Measurements from ENCODE around the gene GATB.

Gene GATB

GRCh38 chr4:151708100-151708499 lies 52.7 kb downstream of the GATB start:
- DNase-seq (ENCODE audit: low read depth), result no peak
- TF ChIP-seq CTCF (conservative IDR thresholded peaks at IDR 0.05; ENCODE audit: low read depth, low read length), result no peak
- H3K4me3 ChIP-seq (ENCODE audit: low read depth, low read length), result no peak overlapping the region

GRCh38 chr4:151703401-151703800 lies 57.4 kb downstream of the GATB start:
- DNase-seq (ENCODE audit: low read depth), result no peak
- no peak for TF ChIP-seq CTCF (conservative IDR thresholded peaks at IDR 0.05; ENCODE audit: low read depth, low read length)
- no peak overlapping the region for H3K4me3 ChIP-seq (ENCODE audit: low read depth, low read length)

GRCh38 chr4:151702256-151702655 lies 58.6 kb downstream of the GATB start:
- TF ChIP-seq CTCF (conservative IDR thresholded peaks at IDR 0.05; ENCODE audit: low read depth, low read length), result no peak
- DNase-seq (ENCODE audit: low read depth), result no peak
- H3K4me3 ChIP-seq (ENCODE audit: low read depth, low read length), result no peak overlapping the region

- DNase-seq (ENCODE audit: low read depth), result no peak
- H3K4me3 ChIP-seq (ENCODE audit: low read depth, low read length), result no peak overlapping the region
- TF ChIP-seq CTCF (conservative IDR thresholded peaks at IDR 0.05; ENCODE audit: low read depth, low read length), result no peak
These were observed 60.1 kb downstream of the GATB start for GRCh38 chr4:151700566-151701316.

DNA sequence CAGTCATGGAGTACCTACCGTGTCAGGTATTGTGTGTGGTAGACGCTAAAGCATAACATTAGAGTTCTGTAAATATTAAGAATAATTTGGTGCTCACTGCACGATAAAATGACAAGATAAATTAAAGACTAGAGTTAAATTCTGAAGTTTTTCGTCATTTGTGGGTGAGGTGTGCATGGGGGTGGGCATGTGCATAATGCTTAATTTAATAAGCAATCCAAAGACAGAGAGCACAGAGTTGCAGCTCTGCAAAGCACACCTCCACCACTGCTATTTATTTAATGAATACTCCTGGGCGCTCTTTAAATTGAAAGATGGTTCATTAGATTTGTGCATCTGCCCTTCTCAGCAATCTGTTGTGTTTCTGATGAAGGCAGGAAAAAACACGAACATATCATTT lies 62.6 kb downstream of the GATB start:
- DNase-seq (ENCODE audit: low read depth), result no peak
- TF ChIP-seq CTCF (conservative IDR thresholded peaks at IDR 0.05; ENCODE audit: low read depth, low read length), result no peak
- no peak overlapping the region for H3K4me3 ChIP-seq (ENCODE audit: low read depth, low read length)

GRCh38 chr4:151694961-151695720 lies 65.7 kb downstream of the GATB start:
- no peak for TF ChIP-seq CTCF (conservative IDR thresholded peaks at IDR 0.05; ENCODE audit: low read depth, low read length)
- DNase-seq (ENCODE audit: low read depth), result no peak
- no peak overlapping the region for H3K4me3 ChIP-seq (ENCODE audit: low read depth, low read length)

All from choroid plexus epithelial cell (primary cell).